T-helper 9 cell (primary cell): ENCODE measurements around the gene COPZ1.
"Not testable (repeated sequence)": the region's sequence is repeated elsewhere in the genome, so short reads cannot be mapped to it uniquely, and the experiment has no call there.

ENCODE experiments used
- DNase-seq: peaks from one replicate; pipeline ENCODE4 v3.0.0-alpha.2; 2020

The COPZ1 gene

GRCh38 chr12:54294953-54295566, 29.9 kb upstream of the COPZ1 start:
- no peak for DNase-seq

GRCh38 chr12:54296393-54297099, 28.4 kb upstream of the COPZ1 start:
- DNase-seq: no peak

- DNase-seq: no peak
Measured at GRCh38 chr12:54298904-54299303, 26.0 kb upstream of the COPZ1 start.

GRCh38 chr12:54299515-54300224, 25.3 kb upstream of the COPZ1 start:
- DNase-seq: no peak

GRCh38 chr12:54300225-54300731, 24.7 kb upstream of the COPZ1 start:
- no peak for DNase-seq

GRCh38 chr12:54300732-54301427, 24.1 kb upstream of the COPZ1 start, which contains the start of gene NFE2:
Gene NFE2, minus strand, starts transcription at chr12:54301015. Its CDS starts 5,767 bp downstream, at chr12:54295248.
- peak; percentile 18 for DNase-seq

GRCh38 chr12:54301428-54302048, 23.4 kb upstream of the COPZ1 start:
- no peak for DNase-seq

- DNase-seq: no peak
Measured at GRCh38 chr12:54303640-54304039, 21.3 kb upstream of the COPZ1 start.

GRCh38 chr12:54304187-54304810, 20.6 kb upstream of the COPZ1 start:
- DNase-seq: no peak

GRCh38 chr12:54306925-54307741, 17.8 kb upstream of the COPZ1 start:
- DNase-seq: no peak

GRCh38 chr12:54311051-54311450, 13.9 kb upstream of the COPZ1 start:
- no peak for DNase-seq

GRCh38 chr12:54312309-54312708, 12.6 kb upstream of the COPZ1 start:
- not testable (repeated sequence) for DNase-seq

GRCh38 chr12:54321363-54321762, 3.6 kb upstream of the COPZ1 start:
- DNase-seq: no peak

GRCh38 chr12:54325442-54326109, 645 bp downstream of the COPZ1 start:
- DNase-seq: not testable (repeated sequence)

GRCh38 chr12:54328595-54329337, 3.8 kb downstream of the COPZ1 start:
- no peak for DNase-seq

GRCh38 chr12:54329759-54330158, 4.8 kb downstream of the COPZ1 start:
- no peak for DNase-seq

GRCh38 chr12:54330442-54330841, 5.5 kb downstream of the COPZ1 start:
- no peak for DNase-seq

GRCh38 chr12:54331461-54331860, 6.5 kb downstream of the COPZ1 start:
- no peak for DNase-seq

- no peak for DNase-seq
Measured at GRCh38 chr12:54333420-54334034, 8.6 kb downstream of the COPZ1 start.
